ENCODE data around the gene NPL.

DNA sequence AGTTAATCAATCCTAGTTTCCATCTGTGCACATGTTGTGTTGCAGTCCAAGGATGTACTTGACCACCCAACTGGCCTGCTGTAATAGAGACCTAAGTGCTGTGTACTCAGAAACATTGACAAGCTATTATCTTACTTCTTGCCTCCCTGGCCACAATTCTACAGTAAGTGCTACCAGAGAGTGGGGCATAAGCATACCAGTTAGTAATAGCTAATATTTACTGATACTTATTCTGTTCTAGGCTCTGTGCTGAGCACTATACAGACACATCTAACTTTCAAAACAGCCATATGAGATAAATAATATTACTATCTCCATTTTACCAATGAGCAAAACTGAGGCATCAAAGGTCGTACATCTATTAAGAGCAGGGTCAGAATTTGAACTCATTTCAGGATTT lies 49.5 kb upstream of the NPL start:
- TF ChIP-seq EZH2 (IDR thresholded peaks at IDR 0.05; ENCODE audit: borderline replicate concordance, low read depth, low read length, poor library complexity, severe bottlenecking) (no peak), CTCF (conservative IDR thresholded peaks at IDR 0.05; ENCODE audit: low read depth, low read length) (no peak)
